GOT3 (cell line): Measurements from ENCODE around the gene PACRGL.

Experiments
- DNase-seq: peaks from one replicate; lab custom pipeline; 2025; ENCODE audit warnings: mixed read lengths; lab: John Stamatoyannopoulos, UW

The PACRGL gene

DNA sequence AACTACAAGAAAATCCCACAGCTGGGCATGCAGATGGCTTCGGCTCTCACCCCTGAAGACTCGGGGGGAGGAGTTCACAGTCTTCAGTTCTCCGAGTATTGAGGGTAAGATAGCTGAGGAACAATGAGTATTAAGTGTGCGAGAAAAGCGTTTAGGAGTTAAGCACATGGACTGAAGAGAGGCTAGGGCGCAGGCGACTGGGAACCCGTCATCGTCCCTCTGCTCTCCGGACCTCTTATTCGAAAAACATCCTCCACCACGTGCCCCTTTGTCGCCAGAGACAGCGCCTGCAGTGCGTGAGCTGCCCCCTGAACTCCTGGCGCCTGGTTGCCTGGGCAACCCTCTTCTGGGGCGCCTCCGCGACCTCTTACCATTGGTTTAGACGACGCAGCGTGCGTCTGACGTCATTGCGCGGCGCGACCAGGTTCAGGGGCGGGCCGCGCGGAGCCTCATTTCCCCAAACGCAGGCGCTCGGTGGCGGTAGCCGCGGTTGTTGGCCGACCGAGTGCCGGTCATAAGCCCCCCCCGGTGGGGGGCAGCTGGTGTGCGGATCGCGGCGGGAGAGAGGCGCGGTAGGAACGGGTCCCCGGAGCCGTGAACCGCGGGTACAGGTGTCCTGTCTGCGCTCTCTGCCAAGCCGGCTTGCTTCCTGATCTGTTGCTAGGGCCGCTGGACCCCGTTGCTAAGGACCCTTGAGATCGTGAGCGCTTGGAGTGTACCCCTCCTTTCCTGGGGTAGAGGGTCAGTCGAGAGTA is at the start of gene PACRGL:
Gene PACRGL (plus strand): TSS at position 452 of the 755 bp plus-strand sequence. CDS start 4,024 bp downstream, outside the sequence.
- DNase-seq = peak; percentile 46

DNA sequence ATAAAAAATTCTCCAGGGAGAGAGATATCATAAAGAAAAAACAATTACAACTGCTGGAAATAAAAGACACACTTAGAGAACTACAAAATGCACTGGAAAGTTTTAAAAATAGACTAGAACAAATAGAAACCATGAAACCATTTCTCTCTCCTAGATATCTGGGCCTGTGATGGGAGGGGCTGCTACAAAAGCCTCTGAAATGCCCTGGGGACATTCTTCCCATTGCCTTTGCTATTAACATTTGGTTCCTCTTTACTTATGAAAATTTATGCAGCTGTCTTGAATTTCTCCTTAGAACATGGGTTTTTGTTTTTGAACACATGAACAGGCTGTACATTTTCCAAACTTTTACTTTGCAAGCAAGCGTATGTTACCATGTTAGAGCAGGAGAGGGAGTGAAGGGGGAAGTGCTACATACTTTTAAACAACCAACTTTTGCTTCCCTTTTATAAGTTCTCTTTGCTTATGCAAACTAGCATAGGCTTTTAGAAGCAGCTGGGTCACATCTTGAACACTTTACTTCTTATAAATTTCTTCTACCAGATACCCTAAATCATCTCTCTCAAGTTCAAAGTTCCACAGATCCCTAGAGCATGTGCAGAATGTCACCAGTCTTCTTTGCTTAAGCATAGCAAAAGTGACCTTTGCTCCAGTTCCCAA is 47.9 kb upstream of the PACRGL start:
- no peak for DNase-seq

DNA sequence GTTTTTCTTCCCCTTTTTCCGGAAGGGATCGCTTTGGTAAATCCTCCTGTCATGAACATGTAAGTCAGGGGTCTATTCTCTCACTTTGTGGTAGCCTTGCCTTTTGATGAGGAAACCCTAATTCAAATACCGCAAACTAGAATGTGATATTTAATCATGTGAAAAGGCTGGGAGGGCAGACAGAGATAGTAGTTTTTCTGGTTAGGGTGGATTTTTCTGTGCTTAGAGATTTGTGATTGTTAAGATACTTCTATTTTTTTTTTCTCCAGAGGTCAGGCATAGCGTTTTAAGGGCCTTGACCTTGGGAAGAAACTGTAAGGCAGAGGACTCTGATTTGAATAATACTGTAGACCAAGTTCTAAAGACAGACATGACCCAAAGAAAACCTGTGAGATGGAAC is 41.8 kb upstream of the PACRGL start:
- no peak for DNase-seq

DNA sequence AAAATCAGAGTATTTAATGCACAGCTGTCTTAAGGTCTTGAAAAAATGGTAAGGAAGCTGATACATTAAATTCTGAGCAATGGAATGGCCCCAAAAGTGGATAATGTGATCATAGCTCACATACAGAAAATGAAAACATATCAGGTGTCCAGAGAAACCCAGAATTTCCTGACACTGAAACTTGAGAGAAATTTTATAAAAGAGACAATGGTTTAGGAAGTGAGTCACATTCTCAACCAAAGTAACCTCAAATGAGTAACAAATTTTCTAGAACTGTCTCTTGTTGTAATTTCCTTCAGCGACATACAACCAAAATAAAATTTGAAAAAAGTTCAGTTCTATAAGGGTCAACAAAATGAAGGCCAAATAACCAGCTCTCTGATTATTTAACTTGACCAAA is 37.4 kb upstream of the PACRGL start:
- no peak for DNase-seq

DNA sequence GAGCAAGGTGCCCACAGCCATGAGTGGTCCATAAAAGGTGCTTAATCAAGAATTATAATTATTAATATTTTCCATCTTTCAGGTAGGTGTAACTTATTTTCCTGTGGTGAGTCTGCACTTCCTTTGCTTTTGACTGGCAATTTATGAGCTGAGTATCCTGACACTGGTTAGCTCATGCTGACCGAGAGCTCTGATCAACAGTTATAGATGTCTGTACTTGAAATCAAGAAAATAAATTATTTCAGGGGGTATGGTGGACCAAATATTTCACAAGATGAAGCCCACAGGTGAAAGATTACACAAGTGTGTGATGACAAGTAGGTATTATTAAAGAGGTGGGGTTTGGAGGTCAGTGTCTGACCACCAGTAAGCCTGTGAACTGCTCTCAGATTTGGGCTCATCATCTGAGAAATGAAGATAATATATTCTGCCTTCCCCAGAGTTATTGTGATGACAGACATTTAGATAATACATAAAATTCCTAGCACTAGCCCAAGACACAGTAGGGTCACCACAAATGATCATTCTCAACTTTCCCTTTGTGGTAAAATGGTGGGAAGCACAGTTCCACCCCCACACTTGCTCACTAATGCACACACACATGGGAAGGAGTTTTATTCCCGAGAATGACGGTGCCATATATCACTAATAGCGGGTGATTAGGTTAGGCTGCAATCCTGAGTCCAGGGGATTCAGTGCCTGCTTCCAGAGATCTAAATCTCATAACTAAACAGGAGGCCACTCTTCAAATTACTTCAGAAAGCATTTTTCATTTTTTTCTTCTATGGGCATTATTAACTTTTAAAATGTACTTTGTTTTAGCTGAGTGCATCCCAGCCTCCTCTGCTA is 34.0 kb upstream of the PACRGL start:
- DNase-seq = no peak

DNA sequence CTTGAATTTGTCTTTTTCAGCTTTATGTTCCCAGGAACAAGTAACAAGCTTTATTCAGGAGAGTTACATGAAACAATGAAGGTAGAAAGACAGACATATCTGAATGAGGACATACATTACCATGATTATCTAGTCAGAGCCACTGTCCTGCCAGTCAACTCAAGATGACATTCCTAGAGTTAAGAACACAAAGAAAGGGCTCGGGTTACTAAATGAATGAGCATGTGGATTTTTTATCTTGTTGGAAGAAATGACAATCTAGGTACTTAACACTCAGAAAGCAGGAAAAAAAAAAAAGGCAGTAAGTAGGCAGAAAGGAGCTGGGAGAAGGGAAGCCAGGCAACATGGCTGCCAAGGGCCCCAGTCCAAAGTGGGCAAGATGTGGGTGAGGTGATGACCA is 28.0 kb upstream of the PACRGL start:
- DNase-seq = no peak

DNA sequence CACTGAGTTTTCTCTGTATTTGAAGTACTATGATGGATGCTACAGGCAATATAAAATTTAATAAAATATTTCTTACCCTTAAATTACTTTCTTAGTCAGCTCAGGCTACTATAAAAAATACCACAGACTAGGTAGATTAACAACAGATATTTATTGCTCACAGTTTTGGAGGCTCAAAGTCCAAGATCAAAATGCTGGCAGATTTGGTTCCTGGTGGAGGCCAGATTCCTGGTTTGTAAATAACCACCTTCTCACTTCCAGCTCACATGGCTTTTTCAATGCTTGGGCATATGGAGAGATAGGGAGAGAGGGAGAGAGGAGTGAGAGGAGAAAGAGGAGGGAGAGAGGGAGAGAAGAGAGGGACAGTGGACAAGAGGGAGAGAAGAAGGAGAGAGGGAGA is 24.5 kb upstream of the PACRGL start:
- DNase-seq = no peak

DNA sequence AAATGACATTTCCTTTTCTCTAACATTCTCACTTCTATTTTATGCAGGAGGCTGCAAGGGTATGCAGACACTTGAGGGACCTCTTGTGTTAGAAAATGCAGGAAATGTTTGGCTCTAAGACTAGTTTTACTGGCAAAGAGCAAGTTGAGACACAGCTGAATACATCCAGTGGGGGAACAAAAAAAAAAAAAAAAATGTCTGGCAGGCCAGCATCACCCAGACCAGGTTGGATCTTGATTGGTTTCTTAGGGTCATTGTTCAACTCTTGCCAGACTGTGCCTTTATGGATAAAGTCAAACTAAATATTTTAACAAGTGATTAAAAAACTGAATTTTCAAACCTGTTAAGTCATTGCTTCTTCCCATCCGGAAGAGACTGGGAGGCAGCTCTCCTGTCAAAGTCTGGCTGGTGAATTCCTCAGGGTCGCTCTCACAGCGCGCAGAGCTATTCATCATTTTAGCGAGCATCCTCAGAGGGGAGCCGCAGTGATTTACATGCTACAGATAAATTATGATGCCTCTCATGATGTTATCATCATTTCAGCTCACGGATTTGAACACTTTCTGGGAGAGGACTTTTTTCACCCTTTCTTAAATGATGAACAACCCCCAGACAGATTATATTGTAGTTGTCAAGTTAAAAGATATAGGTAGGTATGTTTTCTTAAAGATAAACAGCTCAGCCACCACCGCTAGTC is 23.6 kb upstream of the PACRGL start:
- no peak for DNase-seq

DNA sequence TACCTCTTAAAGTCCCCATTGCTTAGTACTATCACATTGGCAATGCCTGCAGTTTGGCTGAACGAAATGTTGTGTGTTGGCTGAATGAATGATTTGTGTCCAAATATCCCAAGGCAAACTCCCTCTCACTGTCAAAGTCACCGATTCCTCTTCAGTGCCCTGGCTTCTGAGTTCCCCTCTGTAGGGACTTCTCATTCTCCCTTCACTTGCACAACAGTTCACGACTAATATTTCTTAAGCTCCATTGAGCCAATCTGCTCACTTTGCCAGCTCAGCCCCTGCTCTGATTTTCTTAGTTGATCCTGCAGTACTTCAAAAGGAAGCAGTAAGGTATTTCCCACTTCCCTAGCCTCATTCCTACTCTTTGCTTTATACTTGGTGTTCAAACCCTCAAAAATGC is 21.9 kb upstream of the PACRGL start:
- DNase-seq = no peak

DNA sequence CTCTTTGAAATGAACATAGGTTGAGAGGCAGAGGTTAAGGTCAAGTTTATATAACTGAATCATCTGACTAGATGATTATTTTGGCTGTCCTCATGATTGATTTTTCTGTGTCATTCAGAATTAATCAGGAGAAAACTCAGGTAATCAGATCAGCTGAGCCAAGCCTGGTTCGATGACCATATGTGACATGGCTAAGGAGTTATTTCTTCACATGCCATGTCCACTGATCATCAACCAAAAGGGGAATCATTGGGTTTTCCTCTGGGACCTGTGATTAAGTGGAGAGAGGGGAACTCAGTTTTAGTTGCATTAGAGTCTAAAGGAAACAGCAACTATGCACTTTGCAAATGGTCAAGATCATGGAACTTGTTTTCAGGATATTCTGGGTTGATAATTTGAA is 20.3 kb upstream of the PACRGL start:
- DNase-seq = no peak

DNA sequence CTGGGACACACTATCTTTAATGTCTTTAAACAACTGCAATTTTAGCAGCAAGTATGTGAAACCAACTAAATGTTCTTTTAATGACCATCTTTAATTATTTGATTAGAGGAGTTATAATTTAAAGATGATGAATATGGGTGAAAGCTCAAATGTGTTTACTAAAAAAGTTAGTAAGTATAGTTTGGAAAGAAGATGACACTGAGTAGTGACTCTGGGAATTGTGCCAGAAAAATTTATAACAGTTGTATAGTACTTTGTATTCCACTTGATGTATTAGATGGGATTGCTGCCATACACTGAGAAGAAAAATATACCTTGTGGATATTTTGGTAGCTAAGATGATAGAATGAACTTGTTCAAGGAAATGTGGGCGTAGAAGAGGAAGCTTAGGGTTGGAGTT is 19.5 kb upstream of the PACRGL start:
- no peak for DNase-seq

DNA sequence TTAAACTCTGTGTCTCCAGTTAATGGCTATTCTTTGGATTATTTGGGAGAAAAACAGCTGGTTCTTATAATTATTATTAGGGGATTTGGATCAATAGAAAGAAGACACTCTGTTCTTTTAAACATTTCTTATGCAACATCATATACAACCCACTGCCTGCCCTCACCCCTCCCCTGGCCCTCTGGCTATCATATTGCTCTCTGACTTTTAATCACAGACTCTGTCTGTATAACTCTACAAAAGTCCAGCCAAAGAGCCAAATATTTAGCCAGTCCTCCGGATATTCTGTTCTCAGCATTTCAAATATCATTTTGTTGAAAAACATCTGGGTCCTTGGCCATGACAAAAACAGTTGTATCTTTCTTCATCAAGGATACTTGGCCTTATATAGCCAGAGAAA is 19.0 kb upstream of the PACRGL start:
- no peak for DNase-seq

DNA sequence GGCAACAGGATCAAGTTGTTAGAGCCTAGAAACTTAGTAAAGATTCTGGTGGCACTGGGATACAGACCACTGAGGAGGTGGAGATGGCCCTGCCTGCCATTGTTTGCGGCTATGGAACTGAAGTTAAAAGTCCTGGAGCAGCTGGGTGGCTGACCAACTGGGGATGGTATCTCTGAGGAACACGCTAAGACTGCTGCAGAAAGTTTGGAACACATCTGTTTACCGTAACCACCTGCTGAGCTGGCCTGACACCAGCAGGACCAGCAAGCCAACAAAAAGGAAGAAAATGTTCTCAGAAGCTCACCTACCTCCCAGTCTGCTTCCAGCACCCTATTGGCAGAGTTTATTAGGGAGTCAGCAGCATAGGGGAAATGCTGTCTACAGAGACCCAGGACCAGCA is 17.4 kb upstream of the PACRGL start:
- no peak for DNase-seq

DNA sequence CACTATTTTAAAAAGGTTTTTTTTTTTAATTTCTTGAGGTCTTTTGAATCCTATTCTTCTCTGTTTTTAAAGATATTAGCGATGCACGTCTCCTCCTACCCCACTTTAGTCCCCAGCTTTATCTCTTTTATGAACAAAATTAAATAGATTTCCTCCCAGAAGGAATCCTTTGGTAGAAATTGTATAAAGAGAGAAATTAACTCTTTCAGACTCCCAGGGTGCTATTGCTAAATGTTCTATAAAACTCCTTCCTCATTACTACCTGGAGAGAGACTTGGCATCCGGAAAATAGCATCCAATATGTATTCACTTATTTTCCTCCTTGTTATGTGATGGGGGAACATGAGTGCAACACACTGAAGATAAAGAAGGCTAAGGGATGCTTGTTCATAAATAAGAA is 16.5 kb upstream of the PACRGL start:
- no peak for DNase-seq

DNA sequence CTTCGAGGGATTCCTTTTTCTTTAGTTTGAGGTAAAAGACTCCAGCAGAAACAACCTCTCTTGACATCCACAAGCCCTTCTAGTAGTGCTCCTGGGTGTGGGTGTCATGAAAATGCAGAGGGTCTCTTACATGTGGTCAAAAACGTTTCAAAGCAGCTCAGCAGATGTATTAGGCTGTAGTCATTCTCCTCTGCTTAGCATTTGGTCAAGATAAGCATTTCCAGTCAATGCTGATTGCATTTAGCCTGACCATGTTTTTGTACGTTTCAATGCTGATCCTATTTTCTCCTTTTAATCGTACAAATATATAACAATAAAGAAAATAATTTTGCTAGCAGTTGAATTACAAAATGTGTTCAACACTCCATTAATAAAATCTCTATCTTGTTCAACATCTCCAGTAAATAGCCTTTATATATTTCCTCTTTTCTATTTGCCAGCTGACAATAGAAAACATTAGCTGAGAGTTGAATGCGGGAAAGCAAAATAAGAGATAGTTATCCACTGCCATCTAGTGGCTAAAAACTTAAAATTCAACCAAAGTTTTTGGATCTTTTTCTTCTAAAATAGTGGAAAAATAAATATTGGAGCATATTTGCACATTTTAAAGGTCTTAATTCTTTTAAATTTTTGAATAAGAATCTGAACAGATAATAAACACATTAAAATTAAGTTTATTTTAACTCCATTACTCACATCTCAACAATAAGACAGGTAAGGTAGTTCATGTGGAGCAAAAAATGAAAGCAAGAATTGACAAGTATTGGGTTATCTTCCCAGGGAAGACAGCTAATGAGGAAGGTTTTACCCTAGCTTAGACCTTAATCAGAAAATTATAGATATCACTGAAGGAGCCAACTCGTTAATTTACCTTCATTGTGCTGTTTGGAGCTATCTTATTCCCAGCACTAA is 15.2 kb upstream of the PACRGL start:
- DNase-seq = no peak

DNA sequence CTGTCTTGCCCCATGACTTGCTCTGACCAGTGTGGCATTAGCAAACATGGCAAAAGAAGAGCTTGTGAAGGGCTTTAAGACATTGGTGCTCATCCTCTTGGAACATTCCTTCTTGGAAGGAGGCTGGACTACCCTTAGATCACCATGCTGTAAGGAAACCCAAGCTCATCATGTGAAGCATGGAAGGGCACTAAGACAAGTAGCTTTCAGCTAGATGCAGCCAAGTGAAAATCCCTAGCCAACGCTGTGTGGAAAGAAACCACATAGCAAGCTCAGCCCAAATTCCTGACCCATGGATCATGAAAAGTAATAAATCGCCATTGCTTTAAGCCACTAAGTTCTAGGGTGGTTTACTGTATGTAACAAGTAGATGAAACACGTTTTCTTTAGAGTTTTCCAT is 12.4 kb upstream of the PACRGL start:
- no peak for DNase-seq

DNA sequence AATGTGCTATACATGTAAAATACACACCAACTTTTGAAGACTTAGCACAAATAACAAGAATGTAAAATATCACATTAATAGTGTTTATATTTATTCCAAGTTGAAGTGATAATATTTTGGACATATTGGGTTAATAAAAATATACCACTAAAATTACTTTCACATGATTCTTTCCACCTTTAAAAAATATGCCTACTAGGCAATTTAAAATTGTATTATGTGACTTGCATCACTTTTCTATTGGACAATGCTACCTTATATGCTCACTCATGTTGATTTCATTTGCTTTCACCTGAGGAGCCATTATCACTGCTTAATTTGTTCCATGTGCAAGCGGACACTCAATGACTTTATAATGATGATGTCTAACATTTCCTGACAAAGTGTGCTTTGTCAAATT is 3.4 kb upstream of the PACRGL start:
- DNase-seq = no peak

DNA sequence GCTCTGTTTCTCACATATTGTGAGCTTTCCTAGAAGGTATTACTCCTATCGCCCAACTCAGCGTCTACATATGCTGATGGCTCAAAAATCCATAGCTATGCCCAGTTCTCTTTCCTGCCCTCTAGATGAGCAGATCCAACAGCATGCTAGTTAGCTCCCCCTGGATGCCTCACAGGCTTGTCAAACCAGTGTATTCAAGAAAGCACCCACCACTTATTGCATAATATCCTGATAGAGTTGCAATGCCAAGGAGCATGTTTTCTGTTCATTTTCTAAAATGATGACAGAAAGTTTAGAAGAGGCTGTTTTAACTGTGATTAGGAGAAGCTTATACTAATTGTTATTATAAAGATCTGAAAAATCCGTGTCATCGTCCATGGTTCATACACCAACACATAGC is 1.9 kb upstream of the PACRGL start:
- DNase-seq = no peak

DNA sequence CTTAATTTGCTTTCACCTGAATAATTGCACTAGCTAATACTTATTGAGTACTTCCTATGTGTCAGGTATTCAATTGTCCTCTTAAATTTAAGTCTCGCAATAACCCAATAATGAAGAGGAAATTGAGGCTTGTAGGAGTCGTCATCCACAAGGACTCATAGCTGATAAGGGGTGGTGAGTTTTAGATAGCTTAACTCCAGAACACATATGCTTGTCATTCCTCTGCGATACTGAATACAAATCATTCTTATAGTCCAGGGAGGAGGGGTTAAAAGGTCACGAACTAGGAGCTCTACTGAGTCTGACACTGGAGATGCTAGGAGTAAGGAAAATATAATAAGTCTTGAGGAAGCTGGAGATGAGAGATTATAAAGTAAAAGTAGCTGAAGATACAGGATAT is 1.4 kb upstream of the PACRGL start:
- DNase-seq = no peak

DNA sequence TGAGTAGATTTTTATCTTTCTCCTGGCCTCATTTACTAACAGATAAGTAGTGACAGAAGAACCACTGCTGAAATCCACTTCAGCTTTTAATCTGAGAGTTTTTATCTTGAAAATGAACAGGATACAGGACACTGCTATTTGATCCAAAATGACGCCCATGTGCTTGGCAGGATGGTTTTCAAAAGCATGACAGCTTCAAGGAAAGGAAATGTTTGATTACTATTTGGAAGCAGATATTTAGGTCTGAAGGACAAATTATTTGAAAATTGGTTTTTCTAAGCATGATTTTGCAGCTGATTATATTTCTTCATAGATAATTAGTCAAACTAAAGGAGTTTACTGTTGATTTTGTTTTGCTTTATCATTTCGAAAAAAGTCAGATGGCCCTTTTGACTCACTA is 11.1 kb downstream of the PACRGL start:
- no peak for DNase-seq

DNA sequence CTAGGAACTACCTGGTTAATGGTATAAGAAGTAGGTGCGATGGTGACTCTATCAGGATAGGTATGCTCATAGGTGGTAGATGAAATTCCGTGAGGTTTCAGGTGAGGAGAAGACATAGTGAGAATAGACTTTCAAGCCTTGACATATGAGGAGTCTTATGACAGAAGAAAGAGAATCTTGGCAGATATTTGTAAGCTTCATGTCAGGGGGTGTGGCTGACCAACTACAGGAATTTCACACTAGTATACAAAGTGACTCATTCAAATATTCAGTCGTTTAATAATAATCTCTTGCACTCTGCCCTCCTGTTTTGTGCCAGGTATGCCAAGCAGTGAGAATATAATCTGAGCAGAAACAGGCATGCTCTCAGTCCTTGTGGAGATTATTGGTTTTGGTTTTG is 22.8 kb downstream of the PACRGL start:
- DNase-seq = no peak
